Measurements from ENCODE around the gene PLLP.
A peak's percentile ranks its signal among the peaks of the same experiment; 100 is the strongest.

The PLLP gene

GRCh38 chr16:57256601-57257395 lies 27.7 kb downstream of the PLLP start:
- no peak for DNase-seq (ENCODE audit: low read depth)

GRCh38 chr16:57255686-57256415 lies 28.6 kb downstream of the PLLP start:
- no peak for DNase-seq (ENCODE audit: low read depth)

- peak; percentile 19 for DNase-seq (ENCODE audit: low read depth)
Observed at GRCh38 chr16:57253466-57253865, 31.0 kb downstream of the PLLP start.

- DNase-seq (ENCODE audit: low read depth), result no peak
Observed at GRCh38 chr16:57252148-57252721, 32.2 kb downstream of the PLLP start.

GRCh38 chr16:57251352-57251751 lies 33.1 kb downstream of the PLLP start:
- DNase-seq (ENCODE audit: low read depth), result no peak

- peak; percentile 22 for DNase-seq (ENCODE audit: low read depth)
Observed at GRCh38 chr16:57245472-57246113, 38.9 kb downstream of the PLLP start.

- peak; percentile 98 for DNase-seq (ENCODE audit: low read depth)
Observed at GRCh38 chr16:57244767-57245471, 39.6 kb downstream of the PLLP start, which contains the start of gene ARL2BP. Gene ARL2BP, plus strand, starts transcription at chr16:57245259. Its CDS starts 109 bp downstream, at chr16:57245368.

- no peak for DNase-seq (ENCODE audit: low read depth)
Observed at GRCh38 chr16:57244463-57244766, 40.1 kb downstream of the PLLP start.

- no peak for DNase-seq (ENCODE audit: low read depth)
Observed at GRCh38 chr16:57242650-57243049, 41.8 kb downstream of the PLLP start.

GRCh38 chr16:57240851-57241250 lies 43.6 kb downstream of the PLLP start:
- DNase-seq (ENCODE audit: low read depth), result no peak

GRCh38 chr16:57239107-57239506 lies 45.4 kb downstream of the PLLP start:
- DNase-seq (ENCODE audit: low read depth), result no peak

GRCh38 chr16:57238682-57239081 lies 45.8 kb downstream of the PLLP start:
- DNase-seq (ENCODE audit: low read depth), result no peak

- DNase-seq (ENCODE audit: low read depth), result no peak
Observed at GRCh38 chr16:57236022-57236350, 48.5 kb downstream of the PLLP start.

- DNase-seq (ENCODE audit: low read depth), result peak; percentile 83
Observed at GRCh38 chr16:57235128-57236021, 49.1 kb downstream of the PLLP start.

GRCh38 chr16:57234707-57235092 lies 49.8 kb downstream of the PLLP start:
- no peak for DNase-seq (ENCODE audit: low read depth)

- no peak for DNase-seq (ENCODE audit: low read depth)
Observed at GRCh38 chr16:57233944-57234706, 50.3 kb downstream of the PLLP start.

- DNase-seq (ENCODE audit: low read depth), result no peak
Observed at GRCh38 chr16:57231821-57232350, 52.6 kb downstream of the PLLP start.

GRCh38 chr16:57229079-57229478 lies 55.4 kb downstream of the PLLP start:
- no peak for DNase-seq (ENCODE audit: low read depth)

- DNase-seq (ENCODE audit: low read depth), result no peak
Observed at GRCh38 chr16:57226701-57227621, 57.5 kb downstream of the PLLP start.
